AG04450 (cell line): ENCODE data around the gene LRRIQ3. TPM values are rescaled to one million over a fixed set of nuclear protein-coding genes. Genes with fewer than 3 reads are reported as not detected.

Experiments
- polyA plus RNA-seq: library from polyadenylated mRNA; depleted of rRNA; stranded (reverse); fragments of >200 nt; gene quantifications from 2 replicates; pipeline ENCODE4 v1.2.3, GENCODE V29; 2011; rRNA removed

The LRRIQ3 gene
- polyA plus RNA-seq, 1 experiment: 1.5 TPM

Other genes starting within 250 kb of the LRRIQ3 start
- gene FPGT, start 66 bp upstream of the LRRIQ3 start, polyA plus RNA-seq: 13.5 and 19.6 TPM in 2 replicates
- 0.89 and 1.1 TPM in 2 replicates for gene TNNI3K, start 37.2 kb upstream of the LRRIQ3 start, polyA plus RNA-seq